CD1c-positive myeloid dendritic cell (primary cell): ENCODE measurements around the gene CHAC1.
"Not testable (repeated sequence)": the region's sequence is repeated elsewhere in the genome, so short reads cannot be mapped to it uniquely, and the experiment has no call there.

ENCODE experiments used
- DNase-seq: peaks from one replicate; pipeline ENCODE4 v3.0.0-alpha.2; 2016; ENCODE audit errors: extremely low spot score

CHAC1 gene

DNA sequence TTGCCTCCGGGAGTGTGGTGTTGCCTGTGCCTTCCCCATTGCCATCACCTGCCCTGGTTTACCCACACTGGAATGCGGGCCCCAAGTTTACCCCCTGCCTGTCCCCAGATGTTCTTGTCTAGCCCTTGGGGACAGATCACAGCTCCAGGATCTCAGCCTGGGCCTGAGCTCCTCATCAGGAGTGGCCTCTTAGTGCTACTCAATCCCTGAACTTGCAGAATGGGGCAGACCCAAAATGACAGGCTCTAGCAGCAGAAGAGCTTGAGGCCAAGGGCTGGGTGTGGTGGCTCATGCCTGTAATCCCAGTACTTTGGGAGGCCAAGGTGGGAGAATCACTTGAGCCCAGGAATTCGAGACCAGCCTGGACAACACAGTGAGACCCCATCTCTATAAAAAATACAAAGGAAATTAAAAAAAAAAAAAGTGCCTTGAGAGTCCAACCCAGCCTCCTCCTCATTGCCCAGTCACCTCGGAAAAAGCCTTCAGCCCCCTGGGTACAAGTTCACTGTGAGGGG lies 3.8 kb downstream of the CHAC1 start:
- no peak for DNase-seq

DNA sequence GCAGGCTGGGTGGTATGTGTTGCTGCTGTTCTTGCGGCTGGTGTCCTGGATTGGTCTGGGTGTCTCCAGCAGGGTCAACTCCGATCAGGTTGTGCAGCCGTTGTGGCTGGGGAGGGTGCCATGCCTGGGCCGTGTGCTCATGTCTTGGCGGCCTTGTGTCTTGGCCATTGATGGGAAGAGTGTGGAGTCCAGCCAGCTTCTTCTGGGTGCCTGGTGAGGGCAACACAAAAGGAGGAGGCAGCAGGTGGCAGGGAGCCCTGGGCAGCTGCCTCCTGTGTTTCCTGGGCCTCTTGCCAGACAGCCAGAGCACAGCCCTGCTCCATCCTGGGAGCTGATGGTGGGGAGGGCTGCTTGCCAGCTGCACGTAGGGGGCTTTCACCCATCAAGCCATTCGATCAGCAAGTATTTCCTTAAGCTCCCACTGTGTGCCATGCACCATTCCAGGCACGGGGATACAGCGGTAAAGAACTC lies 4.3 kb downstream of the CHAC1 start:
- DNase-seq, result no peak

DNA sequence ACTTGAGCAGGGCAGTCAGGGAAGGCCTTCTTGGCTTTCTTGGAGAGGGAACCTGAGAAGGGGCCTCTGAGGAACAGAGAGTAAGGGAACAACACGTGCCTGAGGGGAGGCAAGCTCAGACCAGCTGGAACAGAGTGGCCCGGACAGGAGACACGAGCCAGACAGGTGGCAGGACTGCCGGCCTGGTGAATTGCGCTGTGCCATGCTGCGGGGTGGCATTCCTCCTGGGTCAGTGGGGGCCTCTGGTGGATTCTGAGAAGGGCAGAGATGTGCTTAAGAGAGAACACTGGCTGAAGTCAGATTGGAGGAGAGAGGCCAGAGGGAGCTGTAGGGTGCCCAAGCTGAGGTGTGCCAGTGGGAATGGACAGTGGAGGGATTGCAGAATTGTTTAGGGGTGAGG lies 4.9 kb downstream of the CHAC1 start:
- DNase-seq, result no peak

DNA sequence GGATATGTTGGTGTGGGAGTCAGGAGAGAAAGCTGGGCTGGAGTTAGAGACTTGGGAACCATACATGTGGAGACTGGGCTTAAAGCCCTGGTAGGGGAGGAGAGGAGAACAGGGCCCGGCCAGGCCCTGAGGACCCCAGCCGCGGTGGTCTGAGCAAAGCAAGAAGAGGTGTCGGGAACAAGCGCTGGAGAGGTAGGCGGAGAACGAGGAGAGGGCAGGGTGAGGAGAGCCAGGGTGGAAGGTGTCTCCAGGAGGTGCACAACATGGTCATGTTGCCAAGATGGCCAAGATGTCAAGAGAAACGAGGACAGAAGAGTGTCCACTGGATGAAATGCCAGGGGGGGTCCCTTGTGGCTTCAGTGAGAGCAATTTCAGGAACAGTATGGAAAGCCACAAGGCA lies 5.5 kb downstream of the CHAC1 start:
- no peak for DNase-seq

DNA sequence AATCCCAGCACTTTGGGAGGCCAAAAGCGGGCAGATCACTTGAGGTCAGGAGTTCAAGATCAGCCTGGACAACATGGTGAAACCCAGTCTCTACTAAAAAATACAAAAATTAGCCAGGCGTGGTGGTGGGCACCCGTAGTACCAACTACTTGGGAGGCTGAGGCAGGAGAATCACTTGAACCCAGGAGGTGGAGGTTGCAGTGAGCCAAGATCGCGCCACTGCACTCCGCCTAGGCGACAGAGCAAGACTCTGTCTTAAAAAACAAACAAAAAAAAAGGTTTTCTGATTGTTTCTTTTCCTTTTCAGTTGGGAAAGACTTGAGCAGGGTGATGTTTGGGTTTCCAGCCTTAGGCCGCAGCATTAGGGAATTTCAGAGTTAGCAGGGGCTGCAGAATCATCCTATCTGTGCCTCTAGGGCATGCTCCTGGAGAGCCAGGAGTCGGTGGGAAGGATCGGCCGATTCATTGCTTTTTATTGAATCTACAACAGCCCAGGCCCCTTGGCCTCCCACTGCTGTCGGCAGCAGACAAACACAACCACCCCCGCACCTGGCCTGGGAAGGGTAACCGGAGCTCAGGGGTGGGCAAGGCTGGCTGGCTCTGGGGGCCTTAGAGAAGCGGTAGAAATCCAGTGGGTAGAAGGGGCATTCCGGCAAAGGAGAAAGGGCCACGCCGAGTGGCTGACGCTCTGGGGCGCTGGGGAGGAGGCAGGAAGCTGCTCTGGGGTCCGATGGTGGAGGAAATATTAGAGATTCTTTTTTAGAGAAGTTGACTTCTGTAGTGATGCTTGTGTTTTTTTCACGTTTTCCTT lies 6.3 kb downstream of the CHAC1 start:
- no peak for DNase-seq

DNA sequence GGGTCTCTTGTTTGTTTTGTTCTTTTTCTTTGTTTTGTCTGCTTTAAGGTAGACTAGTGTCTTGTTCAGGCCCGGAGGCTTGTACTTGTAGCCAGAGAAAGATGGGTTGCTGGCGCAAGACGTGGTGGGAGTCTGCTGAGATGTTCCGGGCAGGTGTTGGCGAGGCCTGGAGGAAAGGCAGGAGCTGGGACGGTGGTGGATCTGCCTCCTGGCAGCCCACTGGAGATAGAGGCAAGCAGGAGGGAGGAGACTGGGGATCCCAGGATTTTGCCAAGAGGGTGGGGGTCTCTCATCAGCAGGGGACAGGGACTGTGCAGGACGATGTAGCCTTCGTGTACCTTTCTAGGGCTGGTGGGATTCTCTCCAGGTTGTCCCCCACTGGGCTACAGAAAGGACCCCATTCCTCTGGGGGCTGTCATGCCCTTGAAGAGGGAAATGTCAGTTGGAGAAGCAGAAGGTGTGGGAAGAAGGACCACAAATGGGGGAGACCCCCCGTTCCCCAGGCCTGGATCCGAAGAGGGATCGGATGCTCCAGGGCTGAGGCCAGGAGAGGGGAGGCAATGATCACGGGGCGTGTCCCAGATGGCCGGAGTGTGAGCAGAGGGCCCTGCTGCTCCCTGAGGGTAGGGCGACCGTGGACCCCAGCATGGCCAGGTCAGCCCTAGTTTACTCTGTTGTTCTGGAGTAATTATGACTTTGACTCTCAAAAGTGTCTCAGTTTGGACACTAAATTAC lies 7.0 kb downstream of the CHAC1 start:
- DNase-seq, result no peak

DNA sequence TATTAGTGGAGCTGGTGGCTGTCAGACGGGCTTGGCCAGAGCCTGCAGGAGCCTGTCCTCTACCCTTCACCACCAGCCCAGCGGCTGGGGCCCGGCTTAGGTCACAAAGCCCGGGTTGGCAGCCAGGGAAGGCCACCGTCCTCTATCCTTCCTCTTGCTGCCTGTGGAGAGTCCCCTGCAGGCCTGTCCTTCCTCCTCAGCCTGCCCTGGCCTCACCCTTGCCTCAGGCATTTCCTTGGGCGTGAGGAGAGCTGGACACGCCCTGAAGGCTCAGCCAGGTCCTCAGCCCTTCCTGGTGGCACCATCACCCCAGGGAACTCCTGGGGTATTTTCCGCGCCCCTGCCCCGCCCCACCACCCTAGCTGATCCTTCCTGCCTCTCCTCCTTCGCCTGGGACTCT lies 7.7 kb downstream of the CHAC1 start:
- no peak for DNase-seq

DNA sequence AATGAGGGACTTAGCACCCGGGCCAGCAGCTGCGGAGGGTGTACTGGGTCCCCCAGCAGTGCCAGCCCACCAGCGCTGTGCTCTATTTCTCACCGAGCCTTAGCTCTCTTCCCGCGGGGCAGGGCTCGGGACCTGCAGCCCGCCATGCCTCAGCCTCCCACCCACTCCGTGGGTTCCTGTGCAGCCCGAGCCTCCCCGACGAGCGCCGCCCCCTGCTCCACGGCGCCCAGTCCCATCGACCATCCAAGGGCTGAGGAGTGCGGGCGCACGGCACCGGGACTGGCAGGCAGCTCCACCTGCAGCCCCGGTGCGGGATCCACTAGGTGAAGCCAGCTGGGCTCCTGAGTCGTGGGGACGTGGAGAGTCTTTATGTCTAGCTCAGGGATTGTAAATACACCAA lies 8.5 kb downstream of the CHAC1 start:
- DNase-seq, result not testable (repeated sequence)

DNA sequence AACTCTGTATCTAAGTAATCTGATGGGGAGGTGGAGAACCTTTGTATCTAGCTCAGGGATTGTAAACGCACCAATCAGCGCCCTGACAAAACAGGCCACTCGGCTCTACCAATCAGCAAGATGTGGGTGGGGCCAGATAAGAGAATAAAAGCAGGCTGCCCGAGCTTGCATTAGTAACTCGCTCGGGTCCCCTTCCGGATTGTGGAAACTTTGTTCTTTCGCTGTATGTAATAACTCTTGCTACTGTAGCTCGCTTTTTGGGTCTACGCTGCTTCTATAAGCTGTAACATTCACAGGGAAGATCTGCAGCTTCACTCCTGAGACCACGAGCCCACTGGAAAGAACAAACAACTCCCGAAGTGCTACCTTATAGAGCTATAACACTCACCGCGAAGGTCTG lies 9.0 kb downstream of the CHAC1 start:
- DNase-seq, result not testable (repeated sequence)

DNA sequence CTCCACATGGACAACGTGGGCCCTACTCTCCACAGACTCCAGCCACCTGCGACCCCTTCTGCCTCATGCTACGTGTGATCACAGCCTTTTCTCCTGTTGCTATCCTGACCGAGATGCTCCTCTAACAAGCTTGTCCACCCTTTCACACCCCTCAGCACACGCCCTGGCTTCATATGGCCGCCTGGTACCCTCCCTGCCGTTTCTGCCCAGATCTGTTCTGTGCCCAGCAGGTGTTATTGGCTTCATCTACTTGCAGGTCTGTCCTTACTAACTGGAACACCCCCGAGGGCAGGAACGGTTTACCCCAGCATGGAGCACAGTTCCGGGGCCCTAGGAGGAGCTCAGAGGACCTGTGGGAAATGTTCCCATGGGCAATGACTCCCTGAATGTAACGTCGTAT lies 9.9 kb downstream of the CHAC1 start:
- no peak for DNase-seq

DNA sequence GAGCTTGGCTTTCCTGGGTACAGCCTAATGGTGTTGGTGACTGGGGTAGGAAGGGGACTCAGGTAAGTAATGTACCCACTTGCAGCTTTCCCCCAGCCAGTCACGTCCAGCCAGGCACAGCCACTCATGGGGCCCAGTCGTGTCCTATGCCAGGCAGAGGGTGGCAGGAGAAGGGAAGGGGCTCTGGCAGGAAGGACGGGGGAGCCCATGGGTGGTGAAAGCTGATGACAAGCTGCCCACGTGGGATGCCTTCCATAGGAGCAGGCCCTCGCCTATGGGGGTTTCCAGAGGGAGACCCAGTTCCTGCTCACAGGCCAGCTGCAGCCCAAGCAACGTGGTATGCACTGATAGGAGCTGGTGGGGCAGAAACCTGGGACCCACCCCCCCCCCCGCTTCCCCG lies 10.7 kb downstream of the CHAC1 start:
- no peak for DNase-seq

DNA sequence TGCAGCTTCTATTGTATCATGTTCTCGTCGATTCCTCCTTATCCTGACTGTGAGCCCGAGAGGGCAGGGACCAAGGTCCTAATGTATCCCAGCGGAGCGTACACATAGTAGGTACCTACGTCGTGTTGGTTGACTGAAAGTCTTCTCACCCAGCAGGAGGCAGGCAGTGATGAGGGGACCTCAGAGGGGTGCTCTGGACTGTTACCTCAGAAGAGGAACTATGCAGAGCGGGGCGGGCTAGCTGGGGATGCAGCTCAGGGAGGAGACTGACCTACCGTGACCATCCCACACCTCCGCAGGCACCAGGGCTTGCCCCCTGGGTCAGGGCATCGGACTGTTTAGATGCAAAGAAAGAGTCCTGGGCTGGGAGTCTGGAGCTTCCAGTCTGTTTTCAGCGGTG lies 11.4 kb downstream of the CHAC1 start:
- DNase-seq, result no peak

DNA sequence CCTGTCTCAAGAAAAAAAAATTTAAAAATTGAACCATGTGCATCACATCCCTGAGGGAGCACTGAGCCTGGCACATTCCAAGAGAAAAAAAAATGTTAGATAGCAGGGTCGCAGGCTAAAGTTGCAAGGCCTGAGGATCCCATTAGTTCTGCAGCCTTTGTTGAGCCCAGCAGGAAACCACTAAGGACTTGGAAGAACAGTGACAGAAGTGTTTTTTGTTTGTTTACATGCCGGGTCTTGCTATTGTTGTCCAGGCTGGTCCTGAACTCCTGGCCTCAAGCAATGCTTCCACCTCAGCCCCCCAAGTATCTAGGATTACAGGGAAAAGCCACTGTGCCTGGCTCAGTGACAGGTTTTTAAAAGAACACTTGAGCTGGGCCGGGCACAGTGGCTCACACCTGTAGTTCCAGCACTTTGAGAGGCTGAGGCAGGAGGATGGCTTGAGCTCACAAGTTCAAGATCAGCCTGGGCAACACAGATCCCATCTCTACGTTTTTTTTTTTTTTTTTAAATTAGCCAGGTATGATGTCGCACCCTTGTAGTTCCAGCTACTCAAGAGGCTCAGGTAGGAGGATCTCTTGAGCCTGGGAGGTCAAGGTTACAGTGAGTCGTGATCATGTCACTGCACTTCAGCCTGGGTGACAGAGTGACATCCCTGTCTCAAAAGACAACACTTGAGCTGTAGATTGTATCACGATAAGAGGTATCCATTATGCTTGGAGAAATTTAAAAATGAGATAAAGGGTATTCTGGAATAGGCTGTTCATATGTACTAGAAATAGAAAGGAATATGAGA lies 15.2 kb downstream of the CHAC1 start:
- no peak for DNase-seq

DNA sequence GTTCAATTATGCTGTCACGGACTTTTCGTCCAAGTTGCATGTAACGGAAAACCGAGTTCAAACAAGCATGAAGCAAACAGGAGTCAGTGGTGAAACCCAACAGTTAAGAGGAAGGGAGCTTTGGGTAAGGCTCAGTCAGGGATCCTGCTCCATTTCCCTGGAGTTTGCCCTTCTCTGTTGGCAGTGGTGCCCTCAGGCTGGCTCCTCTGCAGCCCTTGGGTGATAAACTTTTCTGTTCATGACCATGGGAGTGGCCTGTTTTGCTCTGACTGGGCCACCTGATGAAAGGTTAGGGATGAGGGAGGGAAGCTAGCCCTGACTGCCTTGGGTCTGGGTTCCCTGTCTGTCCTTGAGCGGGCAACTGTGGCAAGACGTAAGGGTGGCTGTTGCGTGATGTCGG lies 16.1 kb downstream of the CHAC1 start:
- DNase-seq, result no peak

DNA sequence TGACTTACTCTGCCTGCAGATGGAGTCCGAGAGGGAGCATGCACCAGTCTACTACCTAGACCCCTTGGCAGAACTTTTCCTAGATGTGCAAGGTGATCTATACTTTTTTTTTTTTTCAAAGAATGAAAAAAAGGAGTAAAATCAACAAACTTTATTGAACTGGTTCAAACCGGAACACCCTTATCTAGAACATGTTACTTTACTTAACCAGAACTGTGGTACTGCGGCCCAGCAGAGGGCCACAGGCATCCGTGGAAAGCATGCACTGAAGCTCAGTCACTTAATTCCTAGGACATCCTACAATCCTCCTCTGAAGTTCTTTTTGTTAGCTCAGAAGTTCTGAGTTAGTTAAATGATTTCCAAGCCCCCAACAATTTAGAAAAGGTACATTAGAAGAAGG lies 21.6 kb downstream of the CHAC1 start:
- DNase-seq, result no peak

DNA sequence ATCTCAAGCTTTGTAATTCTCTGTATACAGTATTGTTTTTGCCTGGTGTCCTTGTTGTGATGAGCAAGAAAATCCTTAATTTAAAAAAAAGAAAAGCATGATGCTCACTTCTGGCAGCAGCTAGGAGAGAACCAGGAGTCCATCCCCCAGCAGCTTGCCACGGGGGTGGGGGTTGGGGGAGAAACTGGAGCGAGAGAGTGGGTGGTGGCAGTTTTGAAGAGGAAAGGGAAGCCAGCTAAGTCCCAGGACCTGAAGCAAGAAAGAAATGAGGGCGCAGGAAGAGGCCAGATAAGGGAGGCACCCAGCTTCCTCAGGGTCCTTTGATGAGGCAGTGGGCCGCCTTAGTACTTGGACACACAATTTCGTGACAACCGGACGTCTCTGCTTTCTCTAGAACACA lies 23.5 kb downstream of the CHAC1 start:
- DNase-seq, result no peak

DNA sequence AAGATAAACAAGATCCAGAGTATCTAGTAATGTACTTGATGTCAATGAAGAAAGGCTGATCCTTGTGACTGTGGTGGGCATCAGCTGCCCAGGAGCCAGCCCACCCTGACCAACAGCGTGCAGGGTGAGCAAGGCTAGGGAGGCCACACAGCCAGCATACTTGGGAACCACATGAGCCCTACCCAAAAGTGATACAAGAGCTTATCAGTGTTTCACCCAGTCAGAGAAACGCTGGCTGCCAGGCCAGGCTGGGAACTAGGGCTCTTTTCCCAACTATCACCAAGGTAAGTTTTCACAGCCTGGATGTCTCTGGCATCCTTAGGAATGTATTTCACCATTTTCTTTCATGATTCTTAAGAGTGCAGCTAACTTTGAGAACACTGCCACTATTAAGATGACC lies 24.9 kb downstream of the CHAC1 start:
- DNase-seq, result no peak

DNA sequence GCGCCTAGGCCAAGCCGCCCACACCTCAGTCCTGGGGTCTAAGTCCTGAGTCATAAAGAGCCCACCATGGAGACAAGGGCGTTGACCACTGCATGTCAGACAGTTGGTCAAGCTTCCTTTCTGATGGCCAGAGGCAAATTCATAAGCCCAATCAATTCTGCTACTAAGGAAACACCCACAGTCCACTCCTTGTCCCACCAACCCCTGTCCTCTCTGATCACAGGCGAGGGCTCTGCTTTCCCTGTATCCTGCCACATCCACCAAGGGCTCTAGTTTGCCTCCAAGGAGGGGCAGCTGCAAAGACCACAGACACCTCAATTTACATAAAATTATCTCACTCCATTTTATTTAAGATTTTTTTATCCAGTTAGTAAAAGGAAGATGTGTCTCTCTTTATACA lies 25.3 kb downstream of the CHAC1 start:
- no peak for DNase-seq

DNA sequence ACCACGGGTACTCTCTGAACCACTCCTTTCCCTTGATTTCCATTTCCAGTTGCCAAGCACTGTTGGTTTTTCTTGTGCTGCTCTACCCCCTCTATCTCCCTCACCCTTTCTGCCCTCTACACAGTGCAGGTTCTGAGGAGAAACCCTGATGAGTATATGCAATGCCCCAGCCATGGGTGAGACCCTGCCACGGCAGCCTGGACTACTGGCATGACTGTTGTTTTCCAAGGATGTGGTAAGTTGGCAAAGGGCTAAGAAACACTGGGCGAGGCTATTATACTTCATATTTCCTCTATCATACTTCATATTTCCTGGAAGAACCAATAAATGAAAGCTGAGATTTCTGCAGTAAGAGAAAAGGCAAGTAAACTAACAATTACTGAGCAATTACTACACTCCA lies 27.9 kb downstream of the CHAC1 start:
- no peak for DNase-seq

DNA sequence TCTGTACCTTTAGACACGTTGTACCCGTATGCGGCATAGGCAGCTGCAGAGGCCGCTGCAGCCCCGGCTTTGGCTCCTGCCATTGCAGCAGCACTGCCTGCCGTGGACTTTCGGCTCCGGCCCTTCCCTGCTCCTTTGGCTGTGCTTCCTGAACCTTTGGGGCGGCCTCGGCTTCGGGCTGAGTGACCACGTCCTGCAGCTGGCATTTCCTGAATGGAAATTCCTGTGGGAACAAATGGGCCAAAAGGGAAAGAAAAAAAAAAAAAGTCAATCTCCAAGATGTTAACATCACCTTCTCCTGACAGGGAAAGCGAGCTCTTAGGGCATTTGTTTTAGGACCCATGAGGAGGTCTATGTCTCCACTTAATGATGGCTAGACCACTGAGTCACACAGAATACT lies 29.6 kb downstream of the CHAC1 start:
- DNase-seq, result no peak

DNA sequence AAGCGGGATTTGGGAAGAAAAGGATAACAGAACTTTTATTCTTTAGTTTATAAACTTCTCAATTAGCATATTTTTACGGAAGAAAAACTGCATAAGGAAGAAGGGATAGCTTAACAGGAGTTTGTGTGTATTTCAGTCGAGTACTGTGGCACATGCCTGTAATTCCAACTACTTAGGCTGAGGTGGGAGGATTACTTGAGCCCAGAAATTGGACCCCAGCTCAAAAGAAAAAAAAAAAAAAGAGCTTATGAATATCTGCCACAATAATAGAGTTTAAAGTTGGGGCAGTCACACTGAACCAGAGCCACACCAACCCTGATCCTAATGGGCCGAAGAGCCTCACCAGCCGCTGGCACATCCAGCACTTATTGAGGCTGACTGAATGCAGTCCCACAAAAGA lies 31.1 kb downstream of the CHAC1 start:
- no peak for DNase-seq

DNA sequence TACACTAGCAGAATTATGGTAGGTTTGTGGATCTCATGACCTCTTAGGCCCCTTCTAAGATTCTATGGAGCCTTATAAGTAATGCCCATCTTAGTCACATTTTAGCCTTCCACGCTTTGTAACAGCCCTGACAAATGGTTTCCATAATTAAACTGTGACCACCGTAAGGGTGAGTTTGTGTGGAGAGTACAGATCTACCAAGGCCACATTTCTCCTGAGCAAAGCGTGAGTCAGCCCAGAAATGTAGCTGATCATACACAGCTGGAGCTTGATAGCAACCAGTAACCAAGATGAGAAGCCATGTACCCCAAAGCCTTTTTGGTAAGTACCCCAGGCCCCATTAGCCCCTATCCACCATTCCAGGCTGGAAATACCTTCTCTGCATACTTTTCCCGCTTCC lies 31.7 kb downstream of the CHAC1 start:
- DNase-seq, result no peak
